Measurements from ENCODE around the gene JADE2. TPM values are rescaled to one million over a fixed set of nuclear protein-coding genes. Genes with fewer than 3 reads are reported as not detected.

Gene JADE2
- total RNA-seq, 1 donor from 2014 or later: 26.3 TPM

DNA sequence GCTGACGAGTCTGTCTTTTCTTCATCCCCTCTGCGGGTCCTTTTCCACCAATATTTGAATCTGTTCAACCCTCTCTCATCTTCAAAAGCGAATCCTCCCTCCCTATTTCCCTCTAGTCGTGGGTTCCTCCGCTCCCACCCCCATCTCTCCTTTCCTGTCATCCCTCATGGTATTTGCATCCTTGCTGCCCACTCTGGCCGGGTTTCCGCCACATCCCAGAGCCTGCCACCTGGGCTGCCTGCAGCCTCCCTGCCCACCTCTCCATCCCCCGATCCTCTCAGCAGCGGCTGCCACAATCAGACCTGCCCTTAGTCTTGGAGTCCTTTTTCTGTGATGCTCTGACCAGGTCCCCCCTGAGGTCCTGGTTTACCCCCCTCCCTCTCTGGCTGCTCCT is 44.9 kb downstream of the JADE2 start:
- Histone ChIP-seq H3K4me3 (no peak overlapping the region), H3K27ac (replicated peaks) (peak overlapping the region; percentile 91), H3K9me3 (replicated peaks) (no peaks in the 10 kb centered on the region), H3K36me3 (peaks cover 86% of the 10 kb centered on the region), H3K4me1 (peaks cover 93% of the 10 kb centered on the region), H3K27me3 (ENCODE audit: low read depth) (no peaks in the 10 kb centered on the region)
- no peak for DNase-seq
- TF ChIP-seq CTCF (IDR thresholded peaks at IDR 0.05; ENCODE audit: borderline replicate concordance): no peak
- intact Hi-C loops (cut with micrococcal nuclease): no loop called here

GRCh38 chr5:134570886-134571285 is 45.4 kb downstream of the JADE2 start:
- no peak for TF ChIP-seq CTCF (IDR thresholded peaks at IDR 0.05; ENCODE audit: borderline replicate concordance)
- Histone ChIP-seq H3K4me1 (peaks cover 98% of the 10 kb centered on the region), H3K27ac (replicated peaks) (peak overlapping the region; percentile 91), H3K36me3 (peaks cover 86% of the 10 kb centered on the region), H3K4me3 (no peak overlapping the region), H3K9me3 (replicated peaks) (no peaks in the 10 kb centered on the region), H3K27me3 (ENCODE audit: low read depth) (no peaks in the 10 kb centered on the region)
- no peak for DNase-seq
- intact Hi-C loops (cut with micrococcal nuclease): no loop called here

GRCh38 chr5:134571693-134572405 is 46.4 kb downstream of the JADE2 start:
- TF ChIP-seq CTCF (IDR thresholded peaks at IDR 0.05; ENCODE audit: borderline replicate concordance): no peak
- H3K4me1 ChIP-seq: peaks cover 100% of the 10 kb centered on the region
- H3K36me3 ChIP-seq: peaks cover 86% of the 10 kb centered on the region
- no peak for DNase-seq
- intact Hi-C loops (cut with micrococcal nuclease): no loop called here
- H3K4me3 ChIP-seq: no peak overlapping the region
- no peaks in the 10 kb centered on the region for H3K9me3 ChIP-seq (replicated peaks)
- H3K27ac ChIP-seq (replicated peaks): peak overlapping the region; percentile 91
- no peaks in the 10 kb centered on the region for H3K27me3 ChIP-seq (ENCODE audit: low read depth)

DNA sequence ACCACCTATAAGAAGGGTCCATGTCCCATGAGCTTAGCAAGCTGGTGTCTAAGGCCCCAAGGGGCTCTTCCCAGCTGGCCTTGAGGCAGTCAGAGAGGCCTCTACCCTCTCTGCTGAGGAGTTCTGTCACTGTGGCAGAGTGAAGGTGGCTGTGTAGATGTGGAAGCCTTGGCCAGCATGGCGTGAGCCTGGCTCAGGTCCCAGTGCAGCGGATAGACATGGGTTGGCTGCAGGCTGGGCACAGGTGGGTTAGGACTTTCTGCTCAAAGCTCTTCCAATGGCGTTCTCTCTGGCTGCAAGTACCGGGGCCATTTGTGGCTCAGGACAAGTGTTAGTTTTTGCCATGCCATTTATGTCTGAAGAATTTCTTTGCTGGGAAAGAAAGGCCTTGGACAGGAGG is 47.3 kb downstream of the JADE2 start:
- intact Hi-C loops (cut with micrococcal nuclease): no loop called here
- Histone ChIP-seq H3K36me3 (peaks cover 84% of the 10 kb centered on the region), H3K9me3 (replicated peaks) (no peaks in the 10 kb centered on the region), H3K27ac (replicated peaks) (peak overlapping the region; percentile 79), H3K4me1 (peaks cover 100% of the 10 kb centered on the region), H3K4me3 (no peak overlapping the region), H3K27me3 (ENCODE audit: low read depth) (no peaks in the 10 kb centered on the region)
- no peak for TF ChIP-seq CTCF (IDR thresholded peaks at IDR 0.05; ENCODE audit: borderline replicate concordance)
- no peak for DNase-seq

GRCh38 chr5:134574521-134574920 is 49.1 kb downstream of the JADE2 start:
- Histone ChIP-seq H3K27ac (replicated peaks) (peak overlapping the region; percentile 79), H3K4me3 (no peak overlapping the region), H3K36me3 (peaks cover 96% of the 10 kb centered on the region), H3K27me3 (ENCODE audit: low read depth) (no peaks in the 10 kb centered on the region), H3K4me1 (peaks cover 88% of the 10 kb centered on the region), H3K9me3 (replicated peaks) (no peaks in the 10 kb centered on the region)
- intact Hi-C loops (cut with micrococcal nuclease): no loop called here
- peak; percentile 50 for DNase-seq
- peak; percentile 34 for TF ChIP-seq CTCF (IDR thresholded peaks at IDR 0.05; ENCODE audit: borderline replicate concordance)
